ENCODE results near the gene FIGLA.

DNA sequence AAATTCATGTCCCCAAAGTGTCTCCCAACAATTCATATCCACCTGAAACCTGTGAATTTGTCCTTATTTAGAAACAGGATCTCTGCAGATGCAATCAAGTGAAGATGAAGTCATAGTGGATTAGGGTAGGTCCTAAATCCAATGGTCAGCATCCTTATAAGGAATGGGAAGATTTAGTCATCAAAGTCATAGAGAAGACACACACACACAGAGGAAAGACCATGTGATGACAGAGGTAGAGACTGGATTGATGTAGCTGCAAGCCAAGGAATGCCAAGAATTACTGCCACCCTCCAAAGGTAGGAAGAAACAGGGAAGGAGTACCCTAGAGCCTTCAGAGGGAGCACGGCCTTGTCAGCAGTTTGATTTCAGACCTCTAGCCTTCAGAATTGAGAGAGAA is 40.1 kb downstream of the FIGLA start:
- TF ChIP-seq POLR2A (IDR thresholded peaks at IDR 0.05; ENCODE audit: low read length) (no peak), GATA1 (IDR thresholded peaks at IDR 0.05; ENCODE audit: low read depth, low read length) (no peak)

Measured in erythroblast (primary cell).